ELF-1 (cell line): Measurements from ENCODE around the gene SEMA5A.

ENCODE experiments used
- DNase-seq: peaks from one replicate; pipeline ENCODE4 v3.0.0-alpha.2; 2016; ENCODE audit warnings: low read depth, low spot score

SEMA5A gene

GRCh38 chr5:9515436-9515835 lies 30.4 kb downstream of the SEMA5A start:
- DNase-seq = no peak

GRCh38 chr5:9514968-9515367 lies 30.9 kb downstream of the SEMA5A start:
- DNase-seq = no peak

GRCh38 chr5:9513827-9514226 lies 32.0 kb downstream of the SEMA5A start:
- peak; percentile 19 for DNase-seq

GRCh38 chr5:9512457-9512856 lies 33.4 kb downstream of the SEMA5A start:
- DNase-seq = no peak

GRCh38 chr5:9507974-9508373 lies 37.9 kb downstream of the SEMA5A start:
- no peak for DNase-seq

- no peak for DNase-seq
Measured at GRCh38 chr5:9505225-9505624, 40.6 kb downstream of the SEMA5A start.

GRCh38 chr5:9502864-9503263 lies 43.0 kb downstream of the SEMA5A start:
- no peak for DNase-seq

DNA sequence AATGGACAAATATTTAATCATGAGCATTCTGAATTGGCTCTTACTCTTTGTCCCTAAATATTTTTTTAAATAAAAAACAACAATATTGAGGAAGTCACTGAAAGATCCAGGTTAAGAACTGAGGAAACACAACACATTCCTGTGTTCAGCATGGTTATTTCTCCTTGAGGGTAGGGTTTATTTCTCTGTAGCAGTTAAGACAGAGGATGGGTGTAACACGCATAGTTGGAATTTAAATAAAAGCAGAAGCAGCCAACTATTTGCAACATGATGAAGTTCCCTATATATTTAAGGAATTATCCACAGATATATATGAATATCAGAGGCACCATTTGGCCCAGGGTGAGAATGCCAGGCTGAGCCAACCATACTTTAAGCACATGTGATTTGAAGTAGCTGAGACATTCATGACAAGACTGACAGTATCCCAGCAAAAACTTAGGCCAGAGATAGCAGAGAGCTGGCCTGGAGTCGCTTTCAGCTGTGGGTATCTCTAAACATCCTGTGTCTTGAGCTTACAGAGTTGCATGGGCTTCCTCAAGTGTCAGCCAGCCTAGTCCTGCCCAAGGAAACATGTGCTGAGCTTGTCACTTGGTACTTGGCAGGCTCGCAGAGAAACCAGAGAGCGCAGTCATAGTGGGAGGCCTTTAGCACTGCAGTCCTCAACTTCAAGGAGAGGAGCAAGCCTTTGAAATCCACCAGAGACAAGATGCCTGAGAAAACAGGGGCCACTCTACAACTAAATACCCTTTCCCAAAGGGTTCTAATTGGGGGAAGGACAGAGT lies 43.6 kb downstream of the SEMA5A start:
- peak; percentile 31 for DNase-seq

DNA sequence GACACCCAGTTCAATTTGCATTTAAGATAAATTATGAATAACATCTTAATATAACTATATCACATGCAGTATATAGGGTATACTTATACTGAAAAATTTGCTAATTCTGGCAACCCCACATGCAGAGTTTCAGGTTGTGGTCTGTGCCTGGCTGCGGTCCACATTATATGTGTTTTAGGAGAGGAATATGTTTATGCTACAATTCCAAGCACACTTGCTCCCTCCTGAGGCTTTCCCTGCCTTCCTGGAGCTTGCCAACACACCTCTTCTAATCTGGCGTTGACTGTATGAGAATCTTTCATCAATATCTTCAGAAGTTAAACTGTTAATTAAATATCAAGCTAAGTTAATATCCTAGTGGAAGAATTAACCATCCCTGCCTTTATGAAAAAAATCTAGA lies 45.2 kb downstream of the SEMA5A start:
- no peak for DNase-seq

DNA sequence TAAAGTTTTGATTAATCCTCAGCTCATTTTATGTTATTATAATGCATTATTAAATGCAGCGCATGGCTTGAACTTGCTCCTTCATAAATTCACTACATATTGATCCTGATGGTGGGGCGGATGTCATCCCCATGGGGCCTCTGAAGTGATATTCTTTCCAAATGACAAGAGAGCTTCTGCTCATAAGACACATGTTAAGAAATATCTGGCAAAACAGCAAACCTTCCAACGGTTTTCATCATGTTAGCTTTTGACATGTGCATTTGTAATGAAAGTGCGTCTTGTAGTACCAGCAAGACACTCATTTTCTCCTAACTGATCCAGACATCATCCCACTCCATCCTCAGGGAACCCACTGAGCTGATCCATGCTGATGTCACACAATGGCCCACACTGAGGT lies 45.7 kb downstream of the SEMA5A start:
- no peak for DNase-seq

DNA sequence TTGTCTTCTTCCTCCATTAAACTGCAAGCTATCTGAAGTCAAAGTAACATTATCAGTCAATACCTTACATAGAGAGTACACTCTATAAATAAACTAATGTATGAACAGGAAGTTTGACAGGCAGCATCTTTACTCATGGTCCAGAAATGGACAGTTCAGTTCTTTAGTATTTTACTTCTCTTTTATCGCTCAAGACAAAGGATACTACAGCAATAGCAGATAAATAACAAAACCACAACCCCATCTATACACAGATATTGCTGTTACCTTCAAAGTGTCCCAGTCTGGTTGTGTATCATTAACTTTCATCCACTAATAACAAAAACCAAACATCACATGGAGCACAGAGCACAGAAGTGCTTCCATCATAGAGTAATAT lies 46.4 kb downstream of the SEMA5A start:
- DNase-seq = no peak

DNA sequence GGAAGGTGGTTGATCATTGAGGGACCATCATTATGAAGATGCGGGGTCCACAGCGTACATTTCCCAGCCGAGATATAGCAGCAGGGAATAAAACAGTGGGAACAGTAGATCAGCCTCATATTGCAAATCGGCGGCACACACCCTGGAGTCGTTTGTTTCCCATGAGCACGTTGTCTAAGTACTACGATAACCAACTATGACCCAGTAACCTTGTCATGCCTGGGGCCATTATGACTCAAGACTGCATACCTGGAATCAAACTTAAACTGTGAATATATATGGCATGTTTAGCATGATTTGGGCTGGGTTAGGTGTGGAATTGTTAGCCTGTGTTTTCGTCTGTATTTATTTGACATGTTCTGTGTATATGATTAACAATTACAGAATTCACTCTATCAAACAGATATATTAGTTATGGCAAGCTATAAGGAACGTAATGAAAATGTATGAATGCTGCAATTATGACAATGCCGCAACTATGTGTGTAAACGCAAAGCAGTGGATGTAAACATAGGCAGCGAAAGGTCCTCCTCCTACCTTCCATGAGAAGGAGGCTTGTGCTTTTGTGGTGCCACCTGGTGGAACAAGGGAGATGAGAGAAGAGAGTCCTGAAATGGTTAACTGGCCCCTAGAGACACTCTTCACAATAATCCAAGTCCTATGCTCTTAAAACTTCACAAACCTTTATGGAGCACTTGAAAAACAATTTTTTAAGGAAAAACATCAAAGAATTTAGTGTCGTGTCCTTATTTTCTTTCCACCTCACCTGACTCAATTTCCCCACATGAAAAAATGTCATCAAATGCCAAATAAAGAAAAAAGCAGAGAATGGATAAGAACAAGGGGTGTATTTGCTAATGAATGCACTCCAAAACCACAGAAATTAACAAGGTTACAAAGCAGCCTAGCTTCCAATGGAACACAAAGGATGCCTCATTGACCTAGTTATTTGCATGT lies 47.1 kb downstream of the SEMA5A start:
- peak; percentile 49 for DNase-seq

- no peak for DNase-seq
Measured at GRCh38 chr5:9497347-9497746, 48.5 kb downstream of the SEMA5A start.

DNA sequence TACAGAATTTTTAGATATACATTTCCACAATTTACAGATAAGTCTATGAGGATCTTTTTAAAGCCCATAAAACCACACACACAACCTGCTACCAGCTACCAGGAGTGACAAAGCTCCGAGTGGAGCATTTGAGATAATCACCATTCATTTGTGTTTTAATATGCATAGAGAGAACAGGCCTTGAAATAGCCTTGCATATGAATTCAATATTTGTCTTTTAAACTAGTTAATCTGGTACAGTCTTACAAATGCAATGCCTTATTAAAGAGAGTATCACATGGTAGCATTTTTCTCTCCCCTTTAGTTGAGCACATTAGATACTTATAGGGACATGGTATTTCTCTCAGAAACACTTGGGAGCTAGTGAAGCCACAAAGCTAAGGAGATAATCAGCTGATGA lies 49.1 kb downstream of the SEMA5A start:
- DNase-seq = no peak

GRCh38 chr5:9495121-9495520 lies 50.8 kb downstream of the SEMA5A start:
- DNase-seq = no peak

GRCh38 chr5:9494301-9494700 lies 51.6 kb downstream of the SEMA5A start:
- no peak for DNase-seq

- DNase-seq = no peak
Measured at GRCh38 chr5:9490494-9491097, 55.3 kb downstream of the SEMA5A start.

- no peak for DNase-seq
Measured at GRCh38 chr5:9483779-9484178, 62.1 kb downstream of the SEMA5A start.

- no peak for DNase-seq
Measured at GRCh38 chr5:9483243-9483642, 62.6 kb downstream of the SEMA5A start.

- no peak for DNase-seq
Measured at GRCh38 chr5:9482381-9482780, 63.5 kb downstream of the SEMA5A start.

- DNase-seq = no peak
Measured at GRCh38 chr5:9480499-9480898, 65.4 kb downstream of the SEMA5A start.

GRCh38 chr5:9479990-9480389 lies 65.9 kb downstream of the SEMA5A start:
- DNase-seq = no peak
